Neural cell (in vitro differentiated cells): Measurements from ENCODE around the gene XRCC6.

Experiments
- CTCF ChIP-seq: fragments of 450-650 bp; IDR thresholded peaks from 2 replicates; pipeline ENCODE4 v1.5.1; 2014; ENCODE audit warnings: antibody characterized with exemption, mild to moderate bottlenecking, moderate library complexity; ENCODE audit not compliant: poor library complexity, severe bottlenecking
- EZH2 ChIP-seq: fragments of 200-600, 300-800 bp; shearing (Covaris generic), sonication (generic); IDR thresholded peaks from 2 replicates; pipeline ENCODE4 v1.6.1; 2014; ENCODE audit warnings: antibody characterized with exemption, low read length, borderline replicate concordance, mild to moderate bottlenecking; ENCODE audit not compliant: insufficient read depth, poor library complexity, severe bottlenecking
- POLR2AphosphoS5 ChIP-seq: IDR thresholded peaks from 2 replicates; pipeline ENCODE4 v1.6.1; 2012
- REST ChIP-seq: IDR thresholded peaks from 2 replicates; pipeline ENCODE4 v1.6.1; 2012; ENCODE audit warnings: borderline replicate concordance
- TAF1 ChIP-seq: IDR thresholded peaks from 2 replicates; pipeline ENCODE4 v1.6.1; 2012; ENCODE audit warnings: low read depth

- TF ChIP-seq POLR2AphosphoS5 = no peak
- no peak for TF ChIP-seq CTCF
- TF ChIP-seq EZH2 = no peak
- TF ChIP-seq REST = no peak
- TF ChIP-seq TAF1 = no peak
These were observed 91.9 kb downstream of the XRCC6 start for GRCh38 chr22:41713004-41713403.
